GM18498 (cell line): Measurements from ENCODE around the gene PRL.

Experiments used
- ATAC-seq: cut with Tn5 transposase; IDR thresholded peaks from one replicate; pipeline ENCODE4 v1.9.1; 2021; ENCODE audit warnings: mild to moderate bottlenecking, moderate library complexity; ENCODE audit not compliant: unreplicated experiment

Gene PRL

GRCh38 chr6:22296936-22297335 lies at the start of gene PRL:
TSS of gene PRL (minus strand) at chr6:22297036. CDS start at chr6:22296982, 54 bp downstream.
- ATAC-seq = no peak

- no peak for ATAC-seq
Observed at GRCh38 chr6:22343864-22344263, 47.0 kb upstream of the PRL start.

GRCh38 chr6:22334778-22335177 lies 37.9 kb upstream of the PRL start:
- ATAC-seq = no peak

- ATAC-seq = no peak
Observed at GRCh38 chr6:22333802-22334201, 37.0 kb upstream of the PRL start.

GRCh38 chr6:22332711-22333110 lies 35.9 kb upstream of the PRL start:
- no peak for ATAC-seq

GRCh38 chr6:22332216-22332615 lies 35.4 kb upstream of the PRL start:
- ATAC-seq = no peak

- no peak for ATAC-seq
Observed at GRCh38 chr6:22330941-22331340, 34.1 kb upstream of the PRL start.

- no peak for ATAC-seq
Observed at GRCh38 chr6:22328474-22328873, 31.6 kb upstream of the PRL start.

GRCh38 chr6:22327881-22328280 lies 31.0 kb upstream of the PRL start:
- no peak for ATAC-seq

GRCh38 chr6:22326500-22326899 lies 29.7 kb upstream of the PRL start:
- ATAC-seq = no peak

GRCh38 chr6:22325481-22325880 lies 28.6 kb upstream of the PRL start:
- ATAC-seq = no peak

- no peak for ATAC-seq
Observed at GRCh38 chr6:22323848-22324247, 27.0 kb upstream of the PRL start.

GRCh38 chr6:22322103-22323030 lies 25.5 kb upstream of the PRL start:
- no peak for ATAC-seq

- ATAC-seq = no peak
Observed at GRCh38 chr6:22320750-22321149, 23.9 kb upstream of the PRL start.

GRCh38 chr6:22318404-22318803 lies 21.6 kb upstream of the PRL start:
- no peak for ATAC-seq

- ATAC-seq = no peak
Observed at GRCh38 chr6:22313796-22314195, 17.0 kb upstream of the PRL start.

- ATAC-seq = no peak
Observed at GRCh38 chr6:22308939-22309338, 12.1 kb upstream of the PRL start.

GRCh38 chr6:22306741-22307466 lies 10.1 kb upstream of the PRL start:
- ATAC-seq = no peak

- ATAC-seq = no peak
Observed at GRCh38 chr6:22302838-22303237, 6.0 kb upstream of the PRL start.

- no peak for ATAC-seq
Observed at GRCh38 chr6:22300273-22300998, 3.6 kb upstream of the PRL start.

GRCh38 chr6:22298475-22298890 lies 1.6 kb upstream of the PRL start:
- ATAC-seq = no peak
